ENCODE data around the gene APRT. TPM values are rescaled to one million over a fixed set of nuclear protein-coding genes. Genes with fewer than 3 reads are reported as not detected.

Gene APRT
- total and polyA plus RNA-seq, 2 of the 8 experiments (the other 6 are each of a cell fraction or from before 2014, with no cell fraction given) = 221 to 267 TPM

DNA sequence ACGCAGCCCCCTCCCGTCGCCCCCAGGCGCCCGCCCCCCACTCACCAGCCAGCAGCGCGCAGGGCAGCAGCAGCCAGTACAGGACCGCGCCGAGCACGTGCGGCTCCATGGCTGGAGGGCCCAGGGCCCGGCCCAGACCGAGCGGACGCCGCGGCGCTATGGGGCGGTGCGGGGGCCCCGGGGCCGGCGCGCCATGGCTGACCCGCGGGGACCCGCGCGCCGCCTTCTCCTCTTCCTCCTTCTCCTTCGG is 26.9 kb downstream of the APRT start:
- TF ChIP-seq TAF1 (IDR thresholded peaks at IDR 0.05; ENCODE audit: low read depth, low read length) (0 out of 2 replicates have a peak, but pooled peaks have one; percentile 41), YY1 (IDR thresholded peaks at IDR 0.05; ENCODE audit: low read depth, low read length) (no peak), CBX8 (IDR thresholded peaks at IDR 0.05; ENCODE audit: borderline replicate concordance, low read depth, low read length) (no peak), SIN3A (conservative IDR thresholded peaks at IDR 0.05 in 1 of 2, IDR thresholded peaks at IDR 0.05 in 1 of 2; ENCODE audit: low read depth in 1 of 2, low read length in 2 of 2) (0 out of 4 replicates have a peak, but pooled peaks of 1 of the 2 experiments have one; percentile 8), MAX (IDR thresholded peaks at IDR 0.05) (peak; percentile 57; the same call in 1 of the 2 replicates)
- Histone ChIP-seq H2AK5ac (ENCODE audit: low read depth, low read length) (no peak overlapping the region), H2BK20ac (ENCODE audit: low read length) (no peak overlapping the region), H2AFZ (ENCODE audit: low read length) (no peak overlapping the region), H4K5ac (ENCODE audit: insufficient read length, low read depth, low read length) (no peak overlapping the region), H3K4me2 (ENCODE audit: insufficient read depth in 1 of 2, low read depth in 2 of 2, low read length in 2 of 2) (peak overlapping the region; percentile 16 to 71; a peak in 2 of 4 replicates), H3K4me3 (ENCODE audit: extremely low read depth in 1 of 4, insufficient read depth in 2 of 4, low read depth in 3 of 4, low read length in 4 of 4) (peak overlapping the region; percentile 28 to 71 (median 50); a peak in 7 of 8 replicates), H4K8ac (ENCODE audit: extremely low read depth, insufficient read depth, low read length) (peak overlapping the region; percentile 76), H3K79me1 (ENCODE audit: low read depth, low read length) (no peaks in the 10 kb centered on the region), H2BK15ac (ENCODE audit: low read length) (no peak overlapping the region), H3K4ac (replicated peaks; ENCODE audit: insufficient read length, low read depth, low read length) (no peak overlapping the region), H2BK120ac (replicated peaks; ENCODE audit: low read depth, low read length) (no peak overlapping the region), H3K9ac (replicated peaks in 1 of 4; ENCODE audit: extremely low read depth in 1 of 4, low read depth in 3 of 4, low read length in 3 of 4) (peak overlapping the region in 3 of 4 experiments; percentile 25 to 67 (median 47); a peak in 4 of 7 replicates), H3K23ac (ENCODE audit: insufficient read length) (no peak overlapping the region), H3K23me2 (ENCODE audit: low read depth, low read length) (peaks cover 6% of the 10 kb centered on the region; the same call in 1 of the 2 replicates), H3K27ac (ENCODE audit: low read depth, low read length) (no peak overlapping the region), H3K79me2 (ENCODE audit: control insufficient read depth in 1 of 2, insufficient read depth in 2 of 2, low read length in 2 of 2) (peaks cover 0 to 23% of the 10 kb centered on the region in 2 experiments; a peak in 1 of 4 replicates), H2BK5ac (ENCODE audit: low read depth, low read length) (no peak overlapping the region), H3K4me1 (replicated peaks in 1 of 4; ENCODE audit: control insufficient read depth in 3 of 4, insufficient read depth in 4 of 4, low read length in 3 of 4) (peaks cover 0 to 7% (median 3%) of the 10 kb centered on the region in 4 experiments; a peak in 4 of 7 replicates), H2BK12ac (ENCODE audit: low read depth, low read length) (no peak overlapping the region), H3K14ac (ENCODE audit: insufficient read length) (no peak overlapping the region), H3K9me3 (ENCODE audit: insufficient read depth in 2 of 2, low read depth in 1 of 2, low read length in 1 of 2) (no peaks in the 10 kb centered on the region), H3K36me3 (ENCODE audit: control insufficient read depth in 2 of 4, insufficient read depth in 4 of 4, low read length in 3 of 4) (no peaks in the 10 kb centered on the region), H3K27me3 (replicated peaks in 1 of 4; ENCODE audit: control insufficient read depth in 3 of 4, extremely low read depth in 1 of 4, insufficient read depth in 3 of 4, low read length in 3 of 4) (peaks cover 0 to 6% (median 3%) of the 10 kb centered on the region in 4 experiments; a peak in 3 of 7 replicates), H4K20me1 (replicated peaks in 1 of 2; ENCODE audit: control insufficient read depth in 1 of 2, insufficient read depth in 2 of 2, low read length in 2 of 2) (peaks cover 0 to 9% of the 10 kb centered on the region in 2 experiments), H3K56ac (replicated peaks; ENCODE audit: insufficient read length, low read depth, low read length) (no peak overlapping the region), H4K91ac (replicated peaks; ENCODE audit: insufficient read length, low read length) (no peak overlapping the region), H3K18ac (ENCODE audit: extremely low read depth, low read length) (no peak overlapping the region)
- WGBS, 2 experiments (ENCODE audit: extremely low coverage in 1 of 2, insufficient coverage in 1 of 2, insufficient read length in 1 of 2, insufficient replicate concordance in 2 of 2, low coverage in 1 of 2, low lambda C conversion rate in 2 of 2, missing lambda C conversion rate in 1 of 2) = 0% methylated on average over 3 of the region's 32 CpGs; no CpG with 5 or more reads in 1 of the 2 experiments
- FAIRE-seq (no peak), DNase-seq (ENCODE audit: low read depth in 1 of 2, low spot score in 2 of 2) (no peak)
- CTCF ChIA-PET (ENCODE audit: partially characterized antibody) = interaction anchor here (0.7 to 7.4 kb wide), 12 partner anchors 8 to 125 kb away, joined by 3 to 94 read pairs (median 4); no protein-coding TSS in a partner anchor
- POLR2A ChIA-PET (ENCODE audit: partially characterized antibody) = interaction anchor here (0.6 to 2.2 kb wide), 5 partner anchors 13 to 821 kb away, joined by 3 to 12 read pairs (median 3); no protein-coding TSS in a partner anchor

Data from H1 (cell line).